GM19099 (cell line): Measurements from ENCODE around the gene C5orf63.

Experiments
- POLR2A ChIP-seq: IDR thresholded peaks from 3 replicates; pipeline ENCODE4 v1.6.1; 2011; ENCODE audit warnings: low read depth; ENCODE audit not compliant: insufficient read length; ENCODE audit errors: extremely low read depth

C5orf63 gene

GRCh38 chr5:127055880-127056653 is 17.2 kb downstream of the C5orf63 start:
- TF ChIP-seq POLR2A, result no peak

DNA sequence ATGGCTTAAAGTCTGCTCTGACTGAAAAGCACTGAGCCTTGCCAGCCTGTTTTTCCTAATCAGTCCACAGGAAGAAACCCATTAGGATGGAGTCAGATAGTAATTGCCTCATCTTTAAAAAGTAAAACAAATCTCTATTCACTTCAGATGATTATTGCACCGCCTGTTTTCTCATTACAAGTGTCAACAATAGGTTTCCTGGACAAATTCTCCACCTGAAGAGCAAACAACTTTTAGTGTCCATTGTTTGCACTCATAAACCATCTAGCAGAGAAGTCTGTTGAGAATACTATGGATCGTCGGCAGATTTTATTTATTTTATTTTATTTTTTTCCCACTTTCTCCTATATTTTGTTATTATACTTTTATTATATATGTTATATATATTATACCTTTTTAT is 20.3 kb downstream of the C5orf63 start:
- TF ChIP-seq POLR2A, result no peak

DNA sequence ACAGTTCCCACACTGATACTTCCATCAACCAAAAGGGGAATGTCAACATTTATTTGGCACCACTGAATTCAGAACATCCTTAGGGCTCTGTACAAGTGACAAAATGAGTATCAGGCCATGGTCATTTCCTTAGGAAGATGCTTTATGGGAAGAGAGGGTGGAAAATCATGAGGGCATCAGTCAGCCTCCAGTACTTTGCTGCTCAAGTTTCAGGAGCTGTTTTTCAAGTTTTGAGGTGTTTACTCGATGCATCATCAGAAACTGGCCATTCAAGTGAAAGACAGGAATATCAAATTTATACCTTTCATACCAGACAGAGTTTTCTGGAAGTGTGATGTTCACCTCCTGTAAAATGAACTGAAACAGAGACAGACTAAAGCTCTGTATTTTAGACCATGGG is 21.7 kb downstream of the C5orf63 start:
- TF ChIP-seq POLR2A, result no peak

- TF ChIP-seq POLR2A, result no peak
Measured at GRCh38 chr5:127046343-127047072, 26.8 kb downstream of the C5orf63 start.

GRCh38 chr5:127042593-127042992 is 30.7 kb downstream of the C5orf63 start:
- no peak for TF ChIP-seq POLR2A

- TF ChIP-seq POLR2A, result no peak
Measured at GRCh38 chr5:127041571-127041970, 31.7 kb downstream of the C5orf63 start.

- TF ChIP-seq POLR2A, result no peak
Measured at GRCh38 chr5:127040796-127041520, 32.3 kb downstream of the C5orf63 start.

GRCh38 chr5:127038550-127038949 is 34.8 kb downstream of the C5orf63 start:
- TF ChIP-seq POLR2A, result no peak

GRCh38 chr5:127031863-127032232 is 41.5 kb downstream of the C5orf63 start:
- TF ChIP-seq POLR2A, result no peak

GRCh38 chr5:127031147-127031862 is 42.0 kb downstream of the C5orf63 start:
- TF ChIP-seq POLR2A, result no peak

DNA sequence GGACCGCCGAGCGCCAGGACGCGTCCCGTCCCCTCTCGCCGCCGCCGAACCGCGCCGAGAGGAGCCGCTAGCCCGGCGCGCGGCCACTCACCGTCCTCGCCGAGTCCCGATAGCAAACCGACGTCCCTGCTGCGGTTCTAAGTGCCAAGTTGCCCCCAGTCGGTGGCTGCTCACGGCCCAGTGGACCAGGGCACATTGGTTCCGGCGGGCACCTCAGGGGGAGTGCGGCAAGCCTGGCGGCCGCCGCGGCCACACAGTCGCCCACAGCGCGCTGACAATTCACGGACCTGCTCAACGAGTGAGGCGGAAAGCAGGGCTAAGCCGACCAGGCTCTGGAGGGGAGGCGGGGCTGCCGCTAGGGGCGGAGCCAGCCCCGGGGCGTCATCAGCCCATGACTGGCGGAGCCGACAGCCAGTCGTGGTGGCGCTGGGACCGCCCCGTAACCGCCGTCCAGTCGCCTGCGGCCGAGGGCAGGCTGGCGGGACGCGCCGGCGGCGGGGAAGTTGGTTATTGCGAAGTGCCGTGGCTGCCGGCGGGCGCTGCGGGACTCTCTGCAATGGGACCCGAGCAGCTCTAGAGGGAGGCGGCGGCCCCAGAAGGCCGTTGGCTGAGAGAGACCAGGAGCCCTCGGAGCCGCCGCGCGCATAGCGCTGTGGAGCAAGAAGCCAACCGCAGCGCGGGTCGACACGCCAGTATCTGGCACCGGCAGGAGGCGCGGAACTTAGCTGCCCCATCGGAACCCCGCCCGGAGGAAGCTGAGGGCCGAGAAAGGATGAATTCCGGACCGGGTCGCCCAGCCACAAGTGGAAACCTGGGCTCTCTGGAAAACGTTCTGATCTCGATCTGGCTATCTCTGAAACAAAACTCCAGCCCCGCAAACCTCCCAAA is 42.8 kb downstream of the C5orf63 start, which contains the start of gene MARCHF3:
Gene MARCHF3 (minus strand): TSS at position 300 of the 888 bp plus-strand sequence. CDS start 112,387 bp downstream, outside the sequence.
- peak; percentile 92 for TF ChIP-seq POLR2A

DNA sequence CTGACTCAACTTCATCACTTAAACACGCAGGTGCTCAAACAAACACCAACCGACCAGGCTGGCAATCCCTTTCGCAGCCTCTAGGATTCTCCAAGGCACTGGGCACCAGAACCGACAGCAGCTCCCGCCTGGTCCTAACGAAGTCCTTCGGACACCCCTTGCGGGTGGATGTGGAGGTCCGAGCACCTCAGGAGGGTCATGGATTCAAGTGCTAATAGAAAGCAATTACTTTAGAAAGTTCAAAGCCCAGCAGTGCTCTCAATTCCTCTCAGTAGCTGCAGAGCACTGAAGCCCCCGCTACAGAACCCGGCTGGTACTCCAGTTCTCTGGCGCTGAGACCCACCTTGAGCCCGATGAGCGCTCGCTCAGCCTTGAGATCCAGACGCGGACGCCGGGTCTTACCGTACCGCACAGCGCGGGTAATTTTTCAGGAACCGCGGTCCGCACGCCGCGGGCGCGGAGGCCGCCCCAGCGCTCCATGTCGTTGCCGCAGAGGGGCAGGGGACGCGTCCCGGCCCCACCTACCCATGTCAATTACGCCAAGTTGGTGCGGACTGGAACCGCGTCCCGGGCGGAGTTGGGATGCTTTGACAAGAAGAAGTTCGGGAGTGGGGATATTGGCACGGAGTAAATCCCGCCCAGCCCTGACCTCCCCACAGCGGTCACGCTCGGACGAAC is 43.6 kb downstream of the C5orf63 start:
- no peak for TF ChIP-seq POLR2A

DNA sequence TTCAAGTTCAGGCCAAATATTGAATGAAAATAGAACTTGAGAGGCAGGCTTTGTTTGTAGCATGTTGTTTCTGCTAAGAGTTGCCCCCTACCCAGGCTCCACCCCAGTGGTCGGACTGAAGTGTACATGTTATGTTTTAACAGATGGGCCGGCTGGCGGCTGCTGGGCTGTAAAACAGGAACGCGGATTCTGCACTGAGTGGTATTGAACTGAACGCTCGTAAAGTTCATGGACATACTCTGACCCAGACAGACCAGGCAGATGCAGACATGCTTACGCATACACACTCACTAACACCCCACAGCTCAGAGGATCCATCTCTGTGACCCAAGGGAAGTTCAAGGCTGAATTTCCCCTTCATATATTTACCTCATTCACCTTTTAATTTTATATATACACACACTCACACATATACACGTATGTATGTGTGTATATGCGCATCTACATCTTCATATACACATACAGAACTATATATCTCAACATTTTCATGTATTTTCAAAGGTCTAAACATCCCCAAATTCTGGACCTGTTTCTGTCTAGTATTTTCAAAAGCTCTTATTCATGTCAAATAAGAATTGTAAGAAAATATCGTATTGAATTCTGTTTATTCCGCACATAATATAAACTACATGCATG is 44.4 kb downstream of the C5orf63 start:
- no peak for TF ChIP-seq POLR2A
